Ovary (tissue), 9 donors: Measurements from ENCODE around the gene TRABD. TPM values are rescaled to one million over a fixed set of nuclear protein-coding genes. Genes with fewer than 3 reads are reported as not detected.

Experiments
- DNase-seq, 5 donors: peaks; one replicate each; pipeline ENCODE4 v3.0.0-alpha.2; 2019 to 2020
- H3K27ac ChIP-seq, 2 donors: fragments of 200-600 bp; one replicate each; pipeline versions ENCODE4 v1.5.1 to v1.8.0; 2019 to 2022
- H3K27me3 ChIP-seq: fragments of 200-600 bp; one replicate; pipeline ENCODE4 v1.8.0; 2022
- H3K36me3 ChIP-seq: fragments of 200-600 bp; sonication (generic); one replicate; pipeline ENCODE4 v1.5.1; 2019
- H3K4me1 ChIP-seq: one replicate; pipeline ENCODE4 v1.8.1; 2013; ENCODE audit warnings: mild to moderate bottlenecking, moderate library complexity; ENCODE audit not compliant: insufficient read depth
- H3K4me3 ChIP-seq: fragments of 200-600 bp; sonication (generic); one replicate; pipeline ENCODE4 v1.5.1; 2017
- H3K9me3 ChIP-seq, 2 donors: fragments of 200-600 bp in 1 of 2; sonication (generic) in 1 of 2; one replicate each; pipeline versions ENCODE4 v1.5.1 to v1.8.1; 2013 to 2019; ENCODE audit warnings: mild to moderate bottlenecking in 1 of 2, moderate library complexity in 1 of 2
- CTCF ChIP-seq, 3 donors: fragments of 450-650 bp in 2 of 3; fragments of 200-600 bp in 1 of 3; IDR thresholded peaks; one replicate each; pipeline versions ENCODE4 v1.5.1 to v1.8.0; 2016 to 2022; ENCODE audit warnings: antibody characterized with exemption in 3 of 3, mild to moderate bottlenecking in 1 of 3
- EP300 ChIP-seq: sonication (generic); formaldehyde crosslinking; IDR thresholded peaks from one replicate; pipeline ENCODE4 v1.6.1; 2017; ENCODE audit warnings: antibody characterized with exemption
- POLR2A ChIP-seq: fragments of 450-650 bp; IDR thresholded peaks from one replicate; pipeline ENCODE4 v1.6.1; 2017; ENCODE audit warnings: antibody characterized with exemption, mild to moderate bottlenecking, moderate library complexity
- WGBS, 3 donors: extraction: QIAGEN DNeasy Blood & Tissue Kit in 1 of 3; methylation state at CpG; one replicate each; pipeline versions ENCODE4 v1.1.5 to v1.1.7; 2013 to 2017; 5-methylcytosine and 5-hydroxymethylcytosine counted together
- intact Hi-C, 4 donors: fragments of 100-400 bp; cut with DNase I; formaldehyde crosslinking; loops; one replicate each; pipeline versions ENCODE4 v1.11.0 to v1.15.1; 2022 to 2023
- polyA plus RNA-seq, 2 donors: library from polyadenylated mRNA; stranded (reverse); fragments of 200-250 nt in 1 of 2; fragments of 350-450 nt in 1 of 2; fragmentation: Illumina TruSeq in 1 of 2; extraction: RNeasy Lipid Tissue Mini Kit (QIAGEN cat#74804) in 1 of 2; gene quantifications; one replicate each; pipeline ENCODE4 v1.2.3, GENCODE V29; 2013 to 2014
- total RNA-seq, 7 donors: library from RNA; depleted of rRNA in 2 of 7; stranded (reverse); fragments of >200 nt in 2 of 7; fragmentation: NEBNext Ultra II Directional in 3 of 7; extraction: Animal tissue kit (Norgen Biotek cat#: 25700) in 3 of 7; gene quantifications; one replicate each; pipeline versions ENCODE4 v1.1.0 to v1.2.4, GENCODE V29; 2016 to 2023
- donor health status: DM: no; HTN: no; CAD: no; lungs with moderate emphysema.
- donor health status: DM: no; HTN: no; CAD: no.
- donor health status: Bipolar disorder and iron deficiency.
- donor health status: DM: yes; HTN: yes; CAD: no.
- donor health status: DM: no; HTN: no; CAD: no.
- donor health status: DM: yes; HTN: yes; CAD: no.

The TRABD gene
- total and polyA plus RNA-seq, 9 donors: 0.58 to 35.2 (median 26.1) TPM

GRCh38 chr22:50197856-50198623, 12.3 kb downstream of the TRABD start:
- Histone ChIP-seq H3K4me1 (peaks cover 5% of the 10 kb centered on the region), H3K27ac (no peak overlapping the region), H3K36me3 (no peaks in the 10 kb centered on the region), H3K27me3 (no peaks in the 10 kb centered on the region), H3K4me3 (no peak overlapping the region), H3K9me3 (no peaks in the 10 kb centered on the region)
- intact Hi-C loops: loop anchor here in 1 of 4 donors (10.0 kb wide), 1 partner anchor 243 kb away; no protein-coding TSS in a partner anchor
- 89 to 94% (median 92%) methylated on average over 55 to 61 of the region's 61 CpGs for WGBS, 3 donors
- peak in 2 of 5 donors; percentile 39 to 41 for DNase-seq
- TF ChIP-seq POLR2A (no peak), EP300 (no peak), CTCF (IDR thresholded peaks at IDR 0.05) (no peak)

GRCh38 chr22:50198624-50199017, 12.9 kb downstream of the TRABD start:
- intact Hi-C loops: loop anchor here in 1 of 4 donors (10.0 kb wide), 1 partner anchor 244 kb away; no protein-coding TSS in a partner anchor
- 81 to 89% (median 87%) methylated on average over 14 to 16 of the region's 16 CpGs for WGBS, 3 donors
- peak in 3 of 5 donors; percentile 33 to 50 (median 36) for DNase-seq

GRCh38 chr22:50199251-50199721, 13.6 kb downstream of the TRABD start:
- intact Hi-C loops: loop anchor here in 1 of 4 donors (10.0 kb wide), 1 partner anchor 244 kb away; no protein-coding TSS in a partner anchor
- TF ChIP-seq POLR2A (no peak), EP300 (no peak), CTCF (IDR thresholded peaks at IDR 0.05) (no peak)
- DNase-seq: peak in 4 of 5 donors; percentile 26 to 53 (median 52)
- peaks cover 5% of the 10 kb centered on the region for H3K4me1 ChIP-seq
- no peaks in the 10 kb centered on the region for H3K36me3 ChIP-seq
- H3K27me3 ChIP-seq: no peaks in the 10 kb centered on the region
- 67 to 78% (median 69%) methylated on average over 18 of the region's 18 CpGs for WGBS, 3 donors
- peak overlapping the region in 1 of 2 donors; percentile 16 for H3K27ac ChIP-seq
- no peak overlapping the region for H3K4me3 ChIP-seq
- no peaks in the 10 kb centered on the region for H3K9me3 ChIP-seq

More at GRCh38 chr22:50198624-50199017, 12.9 kb downstream of the TRABD start:
- TF ChIP-seq EP300 (no peak), CTCF (IDR thresholded peaks at IDR 0.05) (no peak), POLR2A (no peak)
- Histone ChIP-seq H3K9me3 (no peaks in the 10 kb centered on the region), H3K27ac (no peak overlapping the region), H3K27me3 (no peaks in the 10 kb centered on the region), H3K4me1 (peaks cover 5% of the 10 kb centered on the region), H3K36me3 (no peaks in the 10 kb centered on the region), H3K4me3 (no peak overlapping the region)

- H3K27me3 ChIP-seq: no peaks in the 10 kb centered on the region
- intact Hi-C loops: loop anchor here in 1 of 4 donors (10.0 kb wide), 2 partner anchors 55 to 245 kb away; no protein-coding TSS in a partner anchor
- H3K4me1 ChIP-seq: peaks cover 5% of the 10 kb centered on the region
- H3K4me3 ChIP-seq: peak overlapping the region; percentile 48
- DNase-seq: peak in 2 of 5 donors; percentile 54 to 58
- peak overlapping the region; percentile 16 to 81 for H3K27ac ChIP-seq
- WGBS, 3 donors: 11 to 14% (median 11%) methylated on average over 31 to 34 of the region's 34 CpGs
- H3K9me3 ChIP-seq: no peaks in the 10 kb centered on the region
- H3K36me3 ChIP-seq: no peaks in the 10 kb centered on the region
- TF ChIP-seq EP300: no peak
- TF ChIP-seq POLR2A: no peak
- no peak for TF ChIP-seq CTCF (IDR thresholded peaks at IDR 0.05)
These were observed 14.2 kb downstream of the TRABD start for GRCh38 chr22:50199829-50200460.
